SKM-1 treated with dmso at 0.1 percent for 144 hours (cell line): Measurements from ENCODE around the gene ACTG1.

Experiments
- DNase-seq: peaks from one replicate; lab custom pipeline; 2025; ENCODE audit not compliant: unreplicated experiment; lab: John Stamatoyannopoulos, UW

The ACTG1 gene

GRCh38 chr17:81545160-81545949 is 32.8 kb upstream of the ACTG1 start:
- DNase-seq, result no peak

DNA sequence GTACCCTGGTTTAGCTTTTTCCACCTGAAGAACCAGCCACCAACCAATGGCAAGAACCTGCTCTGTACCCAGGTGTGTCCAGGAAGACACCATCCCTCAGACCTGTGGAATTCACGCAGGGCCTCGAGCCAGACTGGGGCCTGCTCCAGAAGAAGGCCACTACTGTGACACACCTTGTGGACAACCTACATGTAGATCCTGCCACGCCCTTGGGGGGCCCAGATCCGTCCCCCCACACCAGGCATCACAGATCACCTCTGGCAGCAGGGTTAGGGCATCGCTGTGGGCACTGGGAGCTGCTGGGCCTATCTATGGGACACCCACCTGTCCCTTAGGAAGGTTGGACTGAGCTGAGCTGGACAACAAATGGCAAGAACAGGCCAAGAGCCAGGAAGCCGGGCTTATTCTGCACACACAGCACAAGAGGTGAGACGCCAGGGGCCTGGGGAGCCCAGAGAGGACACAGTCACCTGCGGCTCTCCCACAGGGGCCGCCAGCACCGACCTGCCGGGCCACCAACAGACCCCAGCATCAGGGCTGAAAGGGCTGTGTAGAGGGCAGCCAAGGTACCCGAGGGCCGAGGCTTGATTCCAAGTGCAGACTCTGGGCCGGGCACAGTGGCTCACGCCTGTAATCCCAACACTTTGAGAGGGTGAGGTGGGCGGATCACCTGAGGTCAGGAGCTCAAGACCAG is 31.8 kb upstream of the ACTG1 start:
- no peak for DNase-seq

DNA sequence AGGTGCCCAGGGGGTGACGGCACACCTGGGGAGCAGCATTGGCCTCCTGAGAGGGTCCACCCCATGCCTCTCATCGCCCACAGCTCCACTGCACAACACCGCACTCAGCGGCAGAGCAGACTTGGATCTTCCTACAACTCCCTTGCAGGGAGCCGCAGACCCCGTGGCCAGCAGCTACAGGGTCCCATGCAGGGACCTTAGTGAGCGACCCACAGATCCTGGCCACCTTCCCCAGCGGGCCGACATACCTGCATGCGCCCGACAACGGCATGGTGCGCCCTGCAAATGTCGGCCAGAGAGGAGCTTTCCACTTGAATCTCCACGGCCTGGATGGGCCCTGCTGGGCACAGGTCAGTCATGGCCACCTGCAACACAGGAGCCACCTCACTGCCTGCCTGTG is 31.2 kb upstream of the ACTG1 start:
- DNase-seq, result no peak

GRCh38 chr17:81543339-81543675 is 30.7 kb upstream of the ACTG1 start:
- no peak for DNase-seq

DNA sequence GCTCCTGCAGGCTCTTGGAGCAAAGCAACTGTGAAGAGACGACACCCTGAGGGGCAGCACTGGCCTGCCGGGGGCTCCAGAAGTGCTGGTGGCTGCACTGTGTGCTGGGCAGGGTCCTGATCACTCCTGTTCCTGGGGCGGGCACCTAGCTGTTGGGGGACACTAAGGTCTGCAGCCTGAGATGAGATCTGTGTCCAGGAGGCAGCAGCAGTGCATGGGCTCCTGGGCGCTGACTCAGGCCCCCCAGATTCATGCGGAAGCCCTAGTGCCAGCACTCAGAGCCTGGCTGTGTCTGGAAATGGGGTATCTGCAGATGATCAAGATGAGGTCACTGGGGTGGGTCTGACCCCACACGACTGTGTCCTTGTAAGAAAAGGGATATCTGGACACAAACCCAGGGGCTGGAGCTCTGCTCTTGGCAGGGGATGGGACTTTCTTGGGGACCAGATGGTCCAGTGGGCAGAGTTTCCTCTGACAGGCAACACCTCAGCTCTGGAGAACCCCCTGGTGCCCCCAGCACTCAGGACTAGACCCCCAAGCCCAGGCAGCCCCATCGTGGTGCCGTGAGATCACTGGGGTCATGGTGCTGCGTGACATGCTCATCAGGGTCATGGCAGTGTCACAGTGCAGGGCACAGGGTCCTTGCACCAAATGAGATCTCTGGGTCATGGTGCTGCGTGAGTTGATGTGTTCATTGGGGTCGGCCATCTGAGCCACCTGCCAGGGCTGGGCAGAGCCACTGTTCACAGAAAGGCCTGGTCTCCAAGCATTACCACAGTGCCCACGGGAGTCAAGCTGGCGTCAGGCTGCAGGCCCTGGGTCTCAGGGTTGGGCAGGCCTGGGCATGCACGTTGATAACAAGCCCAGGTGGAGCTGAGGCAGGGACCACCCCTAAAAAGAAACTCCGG is 30.1 kb upstream of the ACTG1 start:
- DNase-seq, result no peak

GRCh38 chr17:81541123-81541522 is 28.5 kb upstream of the ACTG1 start:
- DNase-seq, result no peak

GRCh38 chr17:81540676-81541027 is 28.1 kb upstream of the ACTG1 start:
- DNase-seq, result no peak

DNA sequence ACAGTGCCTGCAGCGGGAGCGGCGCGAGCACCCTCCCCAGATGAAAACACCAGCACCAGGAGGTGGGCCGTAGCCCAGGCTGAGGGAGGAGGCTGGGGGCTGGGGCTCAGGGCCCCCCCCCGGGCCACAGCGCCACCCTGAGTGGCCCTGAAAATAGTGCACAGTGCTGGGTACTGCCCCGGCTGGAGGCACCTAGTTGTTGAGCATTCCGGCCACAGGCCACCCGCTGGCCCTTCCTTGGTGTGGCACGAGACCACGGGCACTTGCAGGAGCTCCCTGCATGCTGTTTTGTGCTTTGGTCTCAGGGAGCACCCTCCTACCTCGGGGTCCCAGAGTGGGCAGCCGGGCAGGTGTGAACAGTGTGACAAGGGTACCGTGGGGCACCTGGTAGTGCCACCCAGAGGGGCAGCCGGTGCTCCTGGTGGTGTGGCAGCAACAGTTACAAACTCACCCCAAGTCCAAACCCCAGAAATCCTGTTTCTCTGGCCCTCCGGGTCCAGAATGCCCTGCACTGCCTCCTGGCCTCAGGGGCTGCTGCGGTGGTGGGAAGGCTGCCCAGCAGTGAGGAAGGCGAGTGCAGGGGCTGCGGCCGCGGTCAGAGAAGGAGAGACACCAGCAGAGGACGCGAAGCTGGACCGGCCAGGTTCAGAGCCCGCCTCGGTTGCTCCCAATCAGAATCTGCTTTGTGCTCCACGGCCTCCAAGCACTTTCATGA is 27.5 kb upstream of the ACTG1 start:
- no peak for DNase-seq

GRCh38 chr17:81539571-81539900 is 26.9 kb upstream of the ACTG1 start:
- no peak for DNase-seq

DNA sequence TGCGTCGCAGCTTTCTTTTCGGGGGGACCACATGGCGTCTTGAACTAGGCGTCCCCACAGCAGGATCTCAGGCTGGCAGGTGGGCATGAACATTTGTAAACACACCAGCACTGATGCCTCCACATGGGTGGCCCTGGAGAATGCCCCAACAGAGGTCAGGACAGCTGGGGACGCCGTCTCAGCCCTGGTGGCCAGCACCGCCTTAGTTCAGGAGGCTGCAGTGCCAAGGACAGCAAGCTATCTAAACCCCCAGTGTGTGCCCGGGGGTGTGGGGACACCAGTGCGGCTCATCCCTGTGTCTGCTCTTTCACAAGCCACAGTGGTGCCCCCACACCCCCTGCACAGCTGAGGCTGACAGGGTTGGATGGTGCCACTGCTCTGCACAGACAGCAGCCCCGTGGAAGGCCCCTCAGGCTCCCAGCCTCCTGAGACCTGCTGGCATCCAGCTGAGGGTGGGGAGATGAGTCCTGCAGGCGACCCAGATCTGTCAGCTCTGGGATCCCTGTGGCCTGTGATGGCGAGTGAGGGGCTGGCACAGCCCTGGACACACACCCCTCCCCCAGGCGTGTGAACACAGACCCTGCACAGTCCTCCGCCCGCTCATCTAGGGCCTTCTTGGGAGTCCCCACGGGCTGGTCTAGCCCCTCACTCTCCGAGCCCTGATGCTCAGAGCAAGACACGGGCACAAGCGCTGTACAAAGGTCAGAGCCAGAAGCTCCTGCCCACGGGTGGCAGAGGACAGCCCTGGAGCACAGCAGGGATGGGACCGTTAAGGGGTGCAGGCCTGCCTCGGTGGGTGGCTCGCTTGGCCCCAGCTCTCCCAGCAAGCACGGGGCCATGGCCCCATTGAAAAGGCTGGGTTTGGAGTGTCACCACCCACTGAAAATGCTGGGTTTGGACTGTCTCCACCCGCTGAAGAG is 26.3 kb upstream of the ACTG1 start:
- DNase-seq, result no peak

- no peak for DNase-seq
These were observed 25.4 kb upstream of the ACTG1 start for GRCh38 chr17:81537856-81538555.

GRCh38 chr17:81537343-81537855 is 24.8 kb upstream of the ACTG1 start:
- no peak for DNase-seq

GRCh38 chr17:81536299-81537290 is 24.0 kb upstream of the ACTG1 start:
- no peak for DNase-seq

GRCh38 chr17:81535480-81536298 is 23.1 kb upstream of the ACTG1 start:
- DNase-seq, result no peak

- no peak for DNase-seq
These were observed 22.4 kb upstream of the ACTG1 start for GRCh38 chr17:81535007-81535328.

DNA sequence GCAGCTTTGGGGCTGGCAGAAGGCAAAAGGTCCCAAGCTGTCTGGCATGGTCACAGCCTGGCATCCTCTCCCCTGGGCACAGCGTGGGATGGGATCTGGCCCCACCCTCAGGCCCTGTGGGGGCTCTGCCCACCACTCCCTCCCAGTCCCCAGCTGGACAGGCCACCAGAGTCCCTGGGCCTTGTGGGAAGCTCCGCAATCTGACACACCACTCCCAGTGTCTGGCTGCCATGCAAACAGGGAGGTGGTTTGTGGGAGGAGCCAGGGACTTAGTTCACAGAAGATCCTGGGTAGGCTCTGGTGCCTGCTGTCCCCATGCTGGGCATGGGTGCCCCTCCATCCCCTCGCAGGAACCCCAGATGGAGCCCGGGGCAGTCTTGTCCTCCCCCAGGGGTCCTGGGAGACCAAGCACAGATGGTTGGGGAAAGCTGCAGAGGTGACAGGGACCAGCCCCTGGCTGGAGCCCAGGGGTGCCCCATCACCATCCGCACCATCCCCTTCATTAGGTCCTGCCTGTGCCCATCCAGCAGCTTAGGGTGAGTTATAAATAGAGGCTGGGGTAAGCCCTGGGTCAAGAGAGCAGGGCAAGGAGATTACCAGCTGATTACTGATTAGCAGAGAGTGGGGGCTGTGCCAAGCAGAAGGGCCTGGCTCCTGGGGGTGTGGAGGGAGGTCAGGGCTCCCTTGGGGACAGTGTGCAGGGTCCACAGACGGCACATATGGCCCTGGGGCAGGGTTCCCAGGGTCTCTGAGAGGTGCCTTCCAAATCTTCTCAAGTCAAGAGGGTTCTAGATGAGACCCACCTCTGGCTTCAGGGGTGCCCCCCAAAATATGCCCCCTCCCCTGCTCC is 21.8 kb upstream of the ACTG1 start:
- peak; percentile 14 for DNase-seq
